Activated CD4-positive, CD25-positive, alpha-beta regulatory T cell (primary cell): ENCODE measurements around the gene L3MBTL4.

ENCODE experiments used
- DNase-seq, 4 experiments: peaks; one replicate each; lab custom pipeline; 2025; lab: John Stamatoyannopoulos, UW

The L3MBTL4 gene

GRCh38 chr18:6363216-6363615 is 51.5 kb downstream of the L3MBTL4 start:
- no peak for DNase-seq

GRCh38 chr18:6362559-6363129 is 52.1 kb downstream of the L3MBTL4 start:
- DNase-seq, result no peak

GRCh38 chr18:6357668-6358067 is 57.0 kb downstream of the L3MBTL4 start:
- no peak for DNase-seq

- no peak for DNase-seq
These were observed 58.7 kb downstream of the L3MBTL4 start for GRCh38 chr18:6355789-6356589.

- DNase-seq, result no peak
These were observed 62.4 kb downstream of the L3MBTL4 start for GRCh38 chr18:6352275-6352674.

- no peak for DNase-seq
These were observed 71.7 kb downstream of the L3MBTL4 start for GRCh38 chr18:6342990-6343389.

- no peak for DNase-seq
These were observed 73.0 kb downstream of the L3MBTL4 start for GRCh38 chr18:6341709-6342108.

GRCh38 chr18:6341303-6341702 is 73.4 kb downstream of the L3MBTL4 start:
- no peak for DNase-seq

GRCh38 chr18:6340121-6340520 is 74.6 kb downstream of the L3MBTL4 start:
- no peak for DNase-seq

GRCh38 chr18:6336239-6336638 is 78.5 kb downstream of the L3MBTL4 start:
- no peak for DNase-seq

GRCh38 chr18:6333981-6334380 is 80.7 kb downstream of the L3MBTL4 start:
- no peak for DNase-seq

GRCh38 chr18:6331872-6332271 is 82.8 kb downstream of the L3MBTL4 start:
- DNase-seq, result no peak

- DNase-seq, result no peak
These were observed 83.9 kb downstream of the L3MBTL4 start for GRCh38 chr18:6330786-6331185.

- DNase-seq, result no peak
These were observed 86.1 kb downstream of the L3MBTL4 start for GRCh38 chr18:6328621-6329010.

- no peak for DNase-seq
These were observed 86.7 kb downstream of the L3MBTL4 start for GRCh38 chr18:6327895-6328620.

GRCh38 chr18:6327485-6327884 is 87.2 kb downstream of the L3MBTL4 start:
- no peak for DNase-seq

- no peak for DNase-seq
These were observed 88.1 kb downstream of the L3MBTL4 start for GRCh38 chr18:6326566-6326965.

- DNase-seq, result no peak
These were observed 91.3 kb downstream of the L3MBTL4 start for GRCh38 chr18:6323319-6323889.

GRCh38 chr18:6315517-6316331 is 99.0 kb downstream of the L3MBTL4 start:
- DNase-seq, result no peak

GRCh38 chr18:6313415-6313814 is 101.3 kb downstream of the L3MBTL4 start:
- no peak for DNase-seq

- DNase-seq, result no peak
These were observed 103.1 kb downstream of the L3MBTL4 start for GRCh38 chr18:6311456-6312215.
